NCI-H2081 treated with DMSO at 0.1 percent for 48 hours (cell line): ENCODE results near the gene SMIM34.
"Not testable (repeated sequence)": the region's sequence is repeated elsewhere in the genome, so short reads cannot be mapped to it uniquely, and the experiment has no call there.

Experiments used
- DNase-seq: peaks from one replicate; lab custom pipeline; 2025; lab: John Stamatoyannopoulos, UW

SMIM34 gene

GRCh38 chr21:34423805-34424204 is at the start of gene SMIM34:
TSS of gene SMIM34 (minus strand) at chr21:34423951. CDS start at chr21:34423839, 112 bp downstream.
- not testable (repeated sequence) for DNase-seq

- not testable (repeated sequence) for DNase-seq
These were observed 43.6 kb upstream of the SMIM34 start for GRCh38 chr21:34467333-34467732.

- not testable (repeated sequence) for DNase-seq
These were observed 35.7 kb upstream of the SMIM34 start for GRCh38 chr21:34459426-34459825.

DNA sequence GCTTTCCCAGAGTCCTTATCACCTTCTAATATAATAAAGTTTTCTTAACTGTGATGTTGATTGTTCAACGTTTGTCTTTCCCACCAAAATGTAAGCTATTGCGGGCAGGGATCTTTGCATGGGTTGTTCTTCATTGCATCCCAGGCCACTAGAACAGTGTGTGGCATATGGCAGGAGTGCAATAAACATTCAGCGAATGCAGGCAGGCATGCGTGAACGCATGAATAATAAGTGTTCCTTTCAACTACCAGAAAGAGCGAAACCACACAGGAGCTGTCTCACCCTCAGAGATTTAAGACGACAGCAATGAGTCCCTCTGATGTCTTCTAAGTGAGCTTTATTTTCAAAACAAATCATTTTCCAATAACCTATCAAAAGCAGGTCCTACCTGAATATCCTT is 34.5 kb upstream of the SMIM34 start:
- DNase-seq: not testable (repeated sequence)

DNA sequence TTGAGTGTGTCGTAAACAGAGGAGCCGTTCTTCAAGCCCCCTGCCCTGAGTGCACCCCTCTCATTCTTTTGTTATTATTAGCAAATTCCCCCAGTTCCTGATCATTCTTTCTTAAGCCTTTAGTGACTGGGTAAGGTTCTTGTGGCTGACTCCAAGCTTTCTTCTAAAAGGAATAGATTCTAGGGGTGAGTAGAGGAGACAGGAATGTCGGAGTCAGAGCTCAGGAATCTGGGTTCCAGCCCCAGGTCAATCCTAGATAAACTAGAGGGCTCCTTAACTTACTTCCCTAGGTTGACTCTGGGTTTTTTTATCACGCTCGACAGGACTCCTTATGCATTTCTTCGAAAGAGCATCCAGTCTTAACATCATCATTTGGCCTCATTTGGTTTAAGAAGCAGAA is 32.4 kb upstream of the SMIM34 start:
- not testable (repeated sequence) for DNase-seq

DNA sequence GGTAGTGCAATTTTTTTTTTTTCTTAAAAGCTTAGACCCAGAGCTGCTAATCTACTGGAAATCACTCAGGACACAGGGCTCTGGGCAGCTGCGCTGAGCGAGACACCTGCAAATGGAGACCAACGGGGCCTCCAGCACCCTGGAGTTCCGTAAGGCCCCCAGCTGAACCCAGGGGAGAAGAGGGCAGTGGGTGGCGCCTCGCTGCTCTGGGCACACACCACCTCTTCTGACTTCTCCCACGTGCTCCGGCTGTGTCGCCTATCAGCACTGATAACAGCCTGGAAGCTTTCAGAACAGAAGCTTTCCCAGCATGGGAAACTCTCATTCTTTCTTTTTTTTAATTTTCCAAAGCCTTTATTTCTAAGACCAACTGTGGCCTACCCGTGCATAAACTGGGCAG is 31.9 kb upstream of the SMIM34 start:
- not testable (repeated sequence) for DNase-seq

- DNase-seq: not testable (repeated sequence)
These were observed 23.3 kb upstream of the SMIM34 start for GRCh38 chr21:34447018-34447417.

GRCh38 chr21:34443486-34443885 is 19.7 kb upstream of the SMIM34 start:
- not testable (repeated sequence) for DNase-seq

DNA sequence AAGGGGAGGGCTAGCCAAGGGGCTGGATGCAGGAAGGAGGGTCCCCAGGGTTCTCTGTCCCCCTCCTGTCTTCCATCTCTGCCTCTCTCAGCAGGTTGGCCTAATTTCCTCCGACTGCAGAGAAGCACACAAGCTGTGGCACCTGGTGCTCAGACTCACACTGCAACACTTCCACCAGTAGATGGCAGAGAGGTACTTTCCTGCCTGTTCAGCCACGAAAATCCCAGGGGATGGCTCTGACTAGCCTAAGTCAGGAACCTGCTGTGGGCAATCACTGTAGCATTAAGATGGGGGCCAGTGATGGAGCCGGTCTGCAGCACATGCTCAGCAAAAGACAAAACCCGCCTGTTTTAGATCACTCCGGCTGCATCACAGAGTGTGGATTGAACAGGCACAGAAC is 6.0 kb upstream of the SMIM34 start:
- DNase-seq: not testable (repeated sequence)

GRCh38 chr21:34428441-34428840 is 4.7 kb upstream of the SMIM34 start:
- not testable (repeated sequence) for DNase-seq

DNA sequence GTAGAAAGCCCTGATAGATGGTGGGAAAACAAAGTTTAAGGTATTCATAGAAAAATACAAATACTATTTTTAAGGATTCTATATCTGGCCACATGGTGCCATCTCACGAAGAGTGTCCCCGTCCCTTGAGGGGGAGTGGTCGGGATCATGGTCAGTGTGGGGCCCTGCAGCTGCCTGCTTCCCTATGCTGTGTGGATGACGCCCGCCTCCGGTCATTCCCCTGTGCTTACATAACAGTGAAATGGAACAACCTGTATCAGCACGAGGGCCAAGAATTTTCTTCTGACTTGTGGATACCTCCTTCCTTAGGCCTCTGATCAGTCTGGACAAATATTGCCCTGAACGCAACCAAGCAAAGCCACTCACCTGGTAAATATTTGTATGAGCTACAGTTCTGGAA is 3.6 kb upstream of the SMIM34 start:
- not testable (repeated sequence) for DNase-seq

DNA sequence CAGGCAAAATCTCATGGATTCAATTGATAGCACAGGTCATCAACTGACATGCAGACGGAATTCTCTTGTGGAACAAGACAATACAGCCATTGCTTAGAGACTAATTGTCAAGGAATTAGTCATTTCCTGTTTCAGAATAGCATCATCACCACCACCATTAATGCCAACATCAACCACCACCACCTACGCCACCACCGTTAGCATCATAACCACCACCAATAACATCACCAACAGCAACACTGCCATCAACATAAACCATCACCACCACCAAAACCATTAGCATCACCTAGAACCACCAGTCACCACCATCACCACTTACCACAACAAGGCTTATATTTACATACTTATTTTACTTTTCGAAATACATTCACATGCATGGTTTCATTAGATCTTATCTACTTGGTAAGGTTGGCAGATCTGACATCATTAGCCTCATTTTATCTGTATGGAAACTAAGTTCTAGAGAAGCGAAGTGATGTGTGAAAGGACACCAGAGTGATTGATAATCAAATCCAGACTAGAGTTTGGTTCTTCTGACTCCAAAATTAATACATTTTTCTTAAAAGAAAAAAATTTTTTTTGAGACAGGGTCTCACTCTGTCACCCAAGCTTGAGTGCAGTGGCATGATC is 6.2 kb downstream of the SMIM34 start:
- DNase-seq: not testable (repeated sequence)

- DNase-seq: not testable (repeated sequence)
These were observed 16.5 kb downstream of the SMIM34 start for GRCh38 chr21:34407294-34407693.

DNA sequence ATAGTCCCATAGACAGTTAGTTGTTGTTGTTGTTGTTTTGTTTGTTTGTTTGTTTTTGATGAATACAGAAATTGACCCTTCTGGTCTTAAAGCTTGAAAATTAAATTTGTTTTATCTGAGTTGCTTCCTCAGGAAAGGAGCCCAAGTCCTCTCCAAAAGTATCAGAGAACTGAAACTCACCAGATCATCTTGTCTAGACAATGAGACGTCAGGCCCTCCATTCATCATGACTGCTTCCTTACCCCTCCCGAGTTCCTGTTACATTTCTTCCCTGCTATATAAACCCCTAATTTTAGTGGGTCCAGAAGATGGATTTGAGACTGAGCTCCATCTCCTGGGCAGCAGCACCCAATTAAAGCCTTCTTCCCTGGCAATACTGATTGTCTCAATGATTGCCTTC is 17.1 kb downstream of the SMIM34 start:
- DNase-seq: not testable (repeated sequence)

DNA sequence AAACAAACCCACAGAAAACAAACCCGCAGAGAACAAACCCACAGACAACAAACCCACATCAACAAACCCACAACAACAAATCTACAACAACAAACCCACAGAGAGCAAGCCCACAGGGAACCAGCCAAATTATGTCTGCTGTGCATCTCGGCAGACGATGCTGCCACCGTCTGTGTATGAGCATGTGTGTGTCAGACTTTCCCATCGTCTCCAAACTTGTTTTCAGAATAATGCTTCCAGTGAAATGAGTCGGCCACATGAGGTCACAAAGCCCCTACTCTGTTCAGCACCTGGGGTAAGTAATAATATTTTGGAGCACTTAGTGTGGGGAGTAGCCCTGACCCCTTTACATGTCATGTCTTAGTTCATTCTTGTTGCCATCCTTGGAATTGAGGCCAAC is 17.6 kb downstream of the SMIM34 start:
- DNase-seq: not testable (repeated sequence)

DNA sequence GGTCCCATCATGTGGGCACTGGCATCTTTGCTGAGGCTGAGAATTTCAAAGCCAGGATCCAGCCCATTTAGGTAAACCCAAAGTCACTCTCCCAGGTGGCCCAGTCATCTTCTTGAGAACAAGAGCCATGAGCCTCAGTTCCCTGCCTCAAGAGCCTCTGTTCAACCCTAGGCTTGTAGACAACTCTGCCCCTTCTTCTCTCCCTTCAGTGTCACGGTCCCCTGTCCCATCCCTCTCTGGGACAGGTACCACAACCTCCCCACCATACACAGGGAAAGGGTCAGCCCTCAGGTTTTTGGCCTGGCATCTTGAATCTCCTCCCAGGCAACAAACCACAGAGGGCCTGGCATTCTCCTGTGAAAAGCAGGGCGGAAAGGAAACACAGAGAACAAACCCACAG is 18.1 kb downstream of the SMIM34 start:
- DNase-seq: not testable (repeated sequence)

GRCh38 chr21:34404742-34405141 is 19.0 kb downstream of the SMIM34 start:
- DNase-seq: not testable (repeated sequence)

DNA sequence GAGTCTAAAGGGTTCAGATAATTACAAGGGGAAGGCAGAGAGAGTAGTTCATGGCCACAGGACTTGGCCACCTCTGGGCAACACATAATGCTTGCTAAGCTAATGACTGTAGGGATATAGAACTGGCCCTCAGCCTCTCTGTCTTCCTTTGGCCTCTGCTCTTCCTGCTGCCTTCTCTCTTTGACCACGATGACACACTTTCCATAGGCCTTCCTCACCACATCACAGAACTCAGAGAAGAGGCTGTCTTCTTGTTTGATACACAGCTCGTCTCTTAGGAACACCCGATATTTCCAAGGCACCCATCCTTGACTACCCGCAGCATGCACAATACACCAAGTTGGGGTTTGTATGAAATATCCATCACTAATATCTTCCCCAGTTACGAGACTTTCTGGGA is 23.2 kb downstream of the SMIM34 start:
- DNase-seq: not testable (repeated sequence)

- DNase-seq: not testable (repeated sequence)
These were observed 39.9 kb downstream of the SMIM34 start for GRCh38 chr21:34383724-34384415.

GRCh38 chr21:34383138-34383537 is 40.6 kb downstream of the SMIM34 start:
- not testable (repeated sequence) for DNase-seq

DNA sequence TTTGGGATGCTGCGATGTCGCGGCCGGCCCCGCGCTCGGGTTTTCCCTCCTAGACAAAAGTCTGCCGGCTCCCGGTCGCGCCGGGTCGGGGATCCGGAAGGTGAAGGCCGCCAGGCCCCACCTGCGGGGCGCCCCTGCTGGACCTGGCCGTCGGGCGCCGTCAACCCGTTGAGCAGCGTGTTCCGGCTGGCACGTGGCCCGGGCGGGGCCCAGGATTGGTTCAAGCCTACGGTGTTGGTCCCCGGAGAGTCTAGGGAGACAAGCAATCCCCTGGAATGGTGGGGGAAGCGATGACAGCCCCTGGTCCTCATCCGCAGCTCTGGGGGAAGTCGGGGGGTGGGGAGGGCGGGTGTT is 48.2 kb downstream of the SMIM34 start:
- not testable (repeated sequence) for DNase-seq

DNA sequence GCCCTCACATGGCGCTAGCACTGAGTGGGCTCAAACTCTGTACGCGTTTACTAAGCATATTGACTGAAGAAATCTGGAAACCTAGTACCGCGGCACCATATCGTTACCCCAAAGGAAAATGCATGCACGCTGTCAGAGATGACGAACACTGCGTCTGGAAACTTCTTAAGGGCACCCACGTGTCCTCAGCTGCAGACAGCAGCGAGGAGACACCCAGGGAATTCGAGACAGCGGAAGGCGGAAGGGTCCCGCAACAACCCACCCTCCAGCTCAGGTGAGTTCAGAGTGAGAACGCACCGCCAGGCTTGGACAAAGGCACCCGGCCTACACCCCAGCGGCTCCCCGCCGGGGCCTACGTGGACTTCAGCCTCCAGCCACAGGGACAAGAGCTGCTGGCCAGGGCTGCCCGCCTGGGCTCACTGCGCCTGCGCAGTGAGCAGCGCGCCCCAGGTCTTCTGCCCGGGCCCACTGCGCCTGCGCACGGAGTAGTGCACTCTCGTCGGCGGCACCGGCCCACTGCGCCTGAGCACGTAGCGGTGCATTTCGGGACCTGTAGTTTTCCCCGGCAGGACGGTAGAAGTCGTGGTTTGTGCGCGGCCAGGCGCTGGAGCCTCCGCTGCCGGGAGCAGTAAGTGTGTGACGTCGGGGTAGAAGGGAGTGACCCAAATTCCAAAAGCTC is 48.7 kb downstream of the SMIM34 start, which contains the start of gene SMIM11:
SMIM11 (plus strand) TSS at position 568 of the 679 bp plus-strand sequence. CDS start 3,998 bp downstream, outside the sequence.
- DNase-seq: not testable (repeated sequence)

DNA sequence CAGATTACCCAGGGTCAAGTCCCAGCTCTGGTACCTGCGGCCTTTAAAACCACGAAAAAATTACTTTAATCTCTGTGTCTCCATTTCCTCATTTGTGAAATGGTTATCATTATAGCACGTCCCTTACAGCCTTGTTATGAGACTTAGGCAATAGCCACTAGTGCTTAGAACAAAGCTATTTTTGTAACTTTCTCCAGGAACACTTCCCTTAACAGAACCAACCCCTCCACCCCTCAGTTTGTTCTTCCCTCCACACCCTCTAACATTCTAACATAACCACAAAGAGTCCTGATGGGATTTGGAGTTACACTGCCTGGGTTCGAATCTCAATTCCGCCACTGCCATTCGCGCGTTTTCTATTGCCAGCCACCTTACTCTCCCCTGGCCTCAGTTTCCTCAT is 49.3 kb downstream of the SMIM34 start:
- DNase-seq: not testable (repeated sequence)
